OCI-LY3 (cell line): ENCODE data around the gene SLC5A3.

Experiments
- EZH2phosphoT487 ChIP-seq: fragments of 200-600 bp; shearing (Covaris generic); IDR thresholded peaks from 2 replicates; pipeline ENCODE4 v1.6.1; 2018; ENCODE audit warnings: antibody characterized with exemption, mixed run types, low read depth
- TF ChIP-seq, protein P1 (sequence below): fragments of 200-600, 300-600 bp; sonication (generic); IDR thresholded peaks from 2 replicates; pipeline ENCODE4 v1.5.1; 2014; ENCODE audit warnings: antibody characterized with exemption, low read length, low read depth

DNA sequence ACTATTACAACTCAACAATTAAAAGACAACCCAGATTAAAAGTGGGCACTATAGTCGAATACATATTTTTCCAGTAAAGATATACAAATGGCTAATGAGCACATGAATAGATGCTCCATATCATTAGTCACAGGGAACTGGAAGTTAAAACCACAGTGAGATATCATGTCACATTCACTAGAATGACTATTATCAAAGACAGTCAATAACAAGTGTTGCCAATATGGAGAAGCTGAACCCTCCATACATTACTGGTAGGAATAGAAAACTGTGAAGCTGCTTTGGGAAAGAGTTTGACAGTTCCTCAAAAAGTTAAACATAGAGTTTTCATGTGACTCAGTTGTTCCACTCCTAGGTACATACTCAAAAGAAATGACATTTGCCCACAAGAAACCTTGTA, 30.6 kb upstream of the SLC5A3 start:
- TF ChIP-seq, protein P1, sequence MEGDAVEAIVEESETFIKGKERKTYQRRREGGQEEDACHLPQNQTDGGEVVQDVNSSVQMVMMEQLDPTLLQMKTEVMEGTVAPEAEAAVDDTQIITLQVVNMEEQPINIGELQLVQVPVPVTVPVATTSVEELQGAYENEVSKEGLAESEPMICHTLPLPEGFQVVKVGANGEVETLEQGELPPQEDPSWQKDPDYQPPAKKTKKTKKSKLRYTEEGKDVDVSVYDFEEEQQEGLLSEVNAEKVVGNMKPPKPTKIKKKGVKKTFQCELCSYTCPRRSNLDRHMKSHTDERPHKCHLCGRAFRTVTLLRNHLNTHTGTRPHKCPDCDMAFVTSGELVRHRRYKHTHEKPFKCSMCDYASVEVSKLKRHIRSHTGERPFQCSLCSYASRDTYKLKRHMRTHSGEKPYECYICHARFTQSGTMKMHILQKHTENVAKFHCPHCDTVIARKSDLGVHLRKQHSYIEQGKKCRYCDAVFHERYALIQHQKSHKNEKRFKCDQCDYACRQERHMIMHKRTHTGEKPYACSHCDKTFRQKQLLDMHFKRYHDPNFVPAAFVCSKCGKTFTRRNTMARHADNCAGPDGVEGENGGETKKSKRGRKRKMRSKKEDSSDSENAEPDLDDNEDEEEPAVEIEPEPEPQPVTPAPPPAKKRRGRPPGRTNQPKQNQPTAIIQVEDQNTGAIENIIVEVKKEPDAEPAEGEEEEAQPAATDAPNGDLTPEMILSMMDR = no peak
- no peak for TF ChIP-seq EZH2phosphoT487
